ENCODE data around the gene G6PD.

The G6PD gene

GRCh38 chrX:154547245-154548027, 790 bp upstream of the G6PD start, which contains the start of gene IKBKG (continued):
- TF ChIP-seq, protein P1, sequence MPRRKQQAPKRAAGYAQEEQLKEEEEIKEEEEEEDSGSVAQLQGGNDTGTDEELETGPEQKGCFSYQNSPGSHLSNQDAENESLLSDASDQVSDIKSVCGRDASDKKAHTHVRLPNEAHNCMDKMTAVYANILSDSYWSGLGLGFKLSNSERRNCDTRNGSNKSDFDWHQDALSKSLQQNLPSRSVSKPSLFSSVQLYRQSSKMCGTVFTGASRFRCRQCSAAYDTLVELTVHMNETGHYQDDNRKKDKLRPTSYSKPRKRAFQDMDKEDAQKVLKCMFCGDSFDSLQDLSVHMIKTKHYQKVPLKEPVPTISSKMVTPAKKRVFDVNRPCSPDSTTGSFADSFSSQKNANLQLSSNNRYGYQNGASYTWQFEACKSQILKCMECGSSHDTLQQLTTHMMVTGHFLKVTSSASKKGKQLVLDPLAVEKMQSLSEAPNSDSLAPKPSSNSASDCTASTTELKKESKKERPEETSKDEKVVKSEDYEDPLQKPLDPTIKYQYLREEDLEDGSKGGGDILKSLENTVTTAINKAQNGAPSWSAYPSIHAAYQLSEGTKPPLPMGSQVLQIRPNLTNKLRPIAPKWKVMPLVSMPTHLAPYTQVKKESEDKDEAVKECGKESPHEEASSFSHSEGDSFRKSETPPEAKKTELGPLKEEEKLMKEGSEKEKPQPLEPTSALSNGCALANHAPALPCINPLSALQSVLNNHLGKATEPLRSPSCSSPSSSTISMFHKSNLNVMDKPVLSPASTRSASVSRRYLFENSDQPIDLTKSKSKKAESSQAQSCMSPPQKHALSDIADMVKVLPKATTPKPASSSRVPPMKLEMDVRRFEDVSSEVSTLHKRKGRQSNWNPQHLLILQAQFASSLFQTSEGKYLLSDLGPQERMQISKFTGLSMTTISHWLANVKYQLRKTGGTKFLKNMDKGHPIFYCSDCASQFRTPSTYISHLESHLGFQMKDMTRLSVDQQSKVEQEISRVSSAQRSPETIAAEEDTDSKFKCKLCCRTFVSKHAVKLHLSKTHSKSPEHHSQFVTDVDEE (CRISPR knock-in tag; IDR thresholded peaks at IDR 0.05) = no peak
- TF ChIP-seq BACH2 (CRISPR knock-in tag; IDR thresholded peaks at IDR 0.05; ENCODE audit: borderline replicate concordance) (no peak), RARB (CRISPR knock-in tag; IDR thresholded peaks at IDR 0.05) (no peak), TCF4 (CRISPR knock-in tag; IDR thresholded peaks at IDR 0.05; ENCODE audit: borderline replicate concordance) (no peak), ZC3H10 (CRISPR knock-in tag; IDR thresholded peaks at IDR 0.05) (no peak)

GRCh38 chrX:154545673-154546274, 872 bp downstream of the G6PD start:
- no peak for ATAC-seq
- TF ChIP-seq GLIS3 (CRISPR knock-in tag; IDR thresholded peaks at IDR 0.05) = no peak
- TF ChIP-seq ZFP30 (CRISPR knock-in tag; IDR thresholded peaks at IDR 0.05) = no peak
- TF ChIP-seq ZNF8 (CRISPR knock-in tag; IDR thresholded peaks at IDR 0.05) = no peak
- TF ChIP-seq RARB (CRISPR knock-in tag; IDR thresholded peaks at IDR 0.05) = no peak
- no peak for TF ChIP-seq SNAI2 (CRISPR knock-in tag; IDR thresholded peaks at IDR 0.05)
- TF ChIP-seq, protein P2, sequence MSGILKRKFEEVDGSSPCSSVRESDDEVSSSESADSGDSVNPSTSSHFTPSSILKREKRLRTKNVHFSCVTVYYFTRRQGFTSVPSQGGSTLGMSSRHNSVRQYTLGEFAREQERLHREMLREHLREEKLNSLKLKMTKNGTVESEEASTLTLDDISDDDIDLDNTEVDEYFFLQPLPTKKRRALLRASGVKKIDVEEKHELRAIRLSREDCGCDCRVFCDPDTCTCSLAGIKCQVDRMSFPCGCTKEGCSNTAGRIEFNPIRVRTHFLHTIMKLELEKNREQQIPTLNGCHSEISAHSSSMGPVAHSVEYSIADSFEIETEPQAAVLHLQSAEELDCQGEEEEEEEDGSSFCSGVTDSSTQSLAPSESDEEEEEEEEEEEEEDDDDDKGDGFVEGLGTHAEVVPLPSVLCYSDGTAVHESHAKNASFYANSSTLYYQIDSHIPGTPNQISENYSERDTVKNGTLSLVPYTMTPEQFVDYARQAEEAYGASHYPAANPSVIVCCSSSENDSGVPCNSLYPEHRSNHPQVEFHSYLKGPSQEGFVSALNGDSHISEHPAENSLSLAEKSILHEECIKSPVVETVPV (CRISPR knock-in tag; IDR thresholded peaks at IDR 0.05) = no peak
- no peak for TF ChIP-seq ISL1 (CRISPR knock-in tag; IDR thresholded peaks at IDR 0.05)
- TF ChIP-seq, protein P3, sequence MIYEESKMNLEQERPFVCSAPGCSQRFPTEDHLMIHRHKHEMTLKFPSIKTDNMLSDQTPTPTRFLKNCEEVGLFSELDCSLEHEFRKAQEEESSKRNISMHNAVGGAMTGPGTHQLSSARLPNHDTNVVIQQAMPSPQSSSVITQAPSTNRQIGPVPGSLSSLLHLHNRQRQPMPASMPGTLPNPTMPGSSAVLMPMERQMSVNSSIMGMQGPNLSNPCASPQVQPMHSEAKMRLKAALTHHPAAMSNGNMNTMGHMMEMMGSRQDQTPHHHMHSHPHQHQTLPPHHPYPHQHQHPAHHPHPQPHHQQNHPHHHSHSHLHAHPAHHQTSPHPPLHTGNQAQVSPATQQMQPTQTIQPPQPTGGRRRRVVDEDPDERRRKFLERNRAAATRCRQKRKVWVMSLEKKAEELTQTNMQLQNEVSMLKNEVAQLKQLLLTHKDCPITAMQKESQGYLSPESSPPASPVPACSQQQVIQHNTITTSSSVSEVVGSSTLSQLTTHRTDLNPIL (CRISPR knock-in tag; IDR thresholded peaks at IDR 0.05; ENCODE audit: low read depth) = no peak
- no peak for TF ChIP-seq ARNTL (CRISPR knock-in tag; IDR thresholded peaks at IDR 0.05; ENCODE audit: borderline replicate concordance, low read depth)
- TF ChIP-seq, protein P4, sequence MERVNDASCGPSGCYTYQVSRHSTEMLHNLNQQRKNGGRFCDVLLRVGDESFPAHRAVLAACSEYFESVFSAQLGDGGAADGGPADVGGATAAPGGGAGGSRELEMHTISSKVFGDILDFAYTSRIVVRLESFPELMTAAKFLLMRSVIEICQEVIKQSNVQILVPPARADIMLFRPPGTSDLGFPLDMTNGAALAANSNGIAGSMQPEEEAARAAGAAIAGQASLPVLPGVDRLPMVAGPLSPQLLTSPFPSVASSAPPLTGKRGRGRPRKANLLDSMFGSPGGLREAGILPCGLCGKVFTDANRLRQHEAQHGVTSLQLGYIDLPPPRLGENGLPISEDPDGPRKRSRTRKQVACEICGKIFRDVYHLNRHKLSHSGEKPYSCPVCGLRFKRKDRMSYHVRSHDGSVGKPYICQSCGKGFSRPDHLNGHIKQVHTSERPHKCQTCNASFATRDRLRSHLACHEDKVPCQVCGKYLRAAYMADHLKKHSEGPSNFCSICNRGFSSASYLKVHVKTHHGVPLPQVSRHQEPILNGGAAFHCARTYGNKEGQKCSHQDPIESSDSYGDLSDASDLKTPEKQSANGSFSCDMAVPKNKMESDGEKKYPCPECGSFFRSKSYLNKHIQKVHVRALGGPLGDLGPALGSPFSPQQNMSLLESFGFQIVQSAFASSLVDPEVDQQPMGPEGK (CRISPR knock-in tag; IDR thresholded peaks at IDR 0.05; ENCODE audit: borderline replicate concordance) = no peak
- TF ChIP-seq OSR1 (CRISPR knock-in tag; IDR thresholded peaks at IDR 0.05) = no peak
- TF ChIP-seq ZFP3 (CRISPR knock-in tag; IDR thresholded peaks at IDR 0.05) = no peak
- TF ChIP-seq TOX (CRISPR knock-in tag; IDR thresholded peaks at IDR 0.05; ENCODE audit: borderline replicate concordance) = no peak
- TF ChIP-seq CSDC2 (CRISPR knock-in tag; IDR thresholded peaks at IDR 0.05) = no peak
- no peak for TF ChIP-seq ZNF70 (CRISPR knock-in tag; IDR thresholded peaks at IDR 0.05)
- TF ChIP-seq ZNF565 (CRISPR knock-in tag; conservative IDR thresholded peaks at IDR 0.05; ENCODE audit: low read depth) = no peak
- TF ChIP-seq, protein P1 (CRISPR knock-in tag; IDR thresholded peaks at IDR 0.05) = no peak
- TF ChIP-seq ZC3H10 (CRISPR knock-in tag; IDR thresholded peaks at IDR 0.05) = no peak
- TF ChIP-seq BACH2 (CRISPR knock-in tag; IDR thresholded peaks at IDR 0.05; ENCODE audit: borderline replicate concordance) = no peak

Measured in SK-N-SH treated with all-trans-retinoic acid at 6 μM for 48 hours (cell line).